Natural killer cell (primary cell): ENCODE results near the gene MCM7. TPM values are rescaled to one million over a fixed set of nuclear protein-coding genes. Genes with fewer than 3 reads are reported as not detected.

Experiments
- ATAC-seq, 3 donors: fragments of 150-1000 bp in 2 of 3; fragments of 200-7000 bp in 1 of 3; cut with Tn5 transposase; 1 replicate in 1 of 3; 2 replicates in 2 of 3; pipeline ENCODE4 v1.10.0; 2021; ENCODE audit warnings: mild to moderate bottlenecking in 2 of 3, moderate library complexity in 2 of 3
- DNase-seq, 2 donors: peaks; one replicate each; pipeline versions ENCODE4 v3.0.0 to v3.0.0-alpha.2; 2013 to 2021; ENCODE audit warnings: mixed read lengths in 1 of 2
- H3K27ac ChIP-seq: one replicate; pipeline ENCODE4 v1.5.1; 2013; ENCODE audit warnings: mild to moderate bottlenecking, low read length
- H3K27me3 ChIP-seq: one replicate; pipeline ENCODE4 v1.6.1; 2013; ENCODE audit warnings: low read length; ENCODE audit not compliant: control insufficient read depth, insufficient read depth
- H3K36me3 ChIP-seq: one replicate; pipeline ENCODE4 v1.6.1; 2013; ENCODE audit warnings: low read length; ENCODE audit not compliant: control insufficient read depth, insufficient read depth
- H3K4me1 ChIP-seq: one replicate; pipeline ENCODE4 v1.6.1; 2013; ENCODE audit warnings: low read length; ENCODE audit not compliant: control insufficient read depth, insufficient read depth
- H3K4me3 ChIP-seq: one replicate; pipeline ENCODE4 v1.5.1; 2013; ENCODE audit warnings: low read length
- H3K9me3 ChIP-seq: one replicate; pipeline ENCODE4 v1.6.1; 2013; ENCODE audit warnings: low read length; ENCODE audit not compliant: control insufficient read depth, insufficient read depth
- H3K27ac Mint-ChIP-seq, 2 donors: one replicate each; pipeline ENCODE4 v1.8.0; 2022; ENCODE audit warnings: mild to moderate bottlenecking in 2 of 2, mixed read lengths in 2 of 2, moderate library complexity in 1 of 2
- H3K27me3 Mint-ChIP-seq, 2 donors: one replicate each; pipeline ENCODE4 v1.8.0; 2022; ENCODE audit warnings: low read depth in 2 of 2, mixed read lengths in 2 of 2
- H3K36me3 Mint-ChIP-seq: one replicate; pipeline ENCODE4 v1.8.0; 2022; ENCODE audit warnings: mixed read lengths
- H3K4me1 Mint-ChIP-seq, 2 donors: one replicate each; pipeline ENCODE4 v1.8.0; 2022; ENCODE audit warnings: mixed read lengths in 2 of 2
- H3K4me3 Mint-ChIP-seq: one replicate; pipeline ENCODE4 v1.8.0; 2022; ENCODE audit warnings: mild to moderate bottlenecking, moderate library complexity, mixed read lengths
- H3K9me3 Mint-ChIP-seq, 2 donors: one replicate each; pipeline ENCODE4 v1.8.0; 2022; ENCODE audit warnings: mixed read lengths in 2 of 2
- CTCF ChIP-seq: fragments of 200-600 bp; IDR thresholded peaks from one replicate; pipeline ENCODE4 v1.8.0; 2022; ENCODE audit warnings: antibody characterized with exemption
- WGBS: methylation state at CpG from one replicate; pipeline ENCODE4 v1.1.7; 2013; ENCODE audit warnings: missing lambda C conversion rate; ENCODE audit not compliant: insufficient coverage; 5-methylcytosine and 5-hydroxymethylcytosine counted together
- intact Hi-C: fragments of 100-400 bp; cut with micrococcal nuclease; formaldehyde crosslinking; loops from one replicate; pipeline ENCODE4 v1.14.2; 2022
- total RNA-seq, 4 donors: library from RNA; stranded (reverse); fragments of 120-200 nt in 1 of 4; gene quantifications; one replicate each; pipeline versions ENCODE4 v1.2.3 to v1.2.4, GENCODE V29; 2013 to 2022

MCM7 gene
- total RNA-seq, 3 donors from 2014 or later (not counting 1 experiment from before 2014, with no cell fraction given), result 112 to 214 (median 137) TPM

DNA sequence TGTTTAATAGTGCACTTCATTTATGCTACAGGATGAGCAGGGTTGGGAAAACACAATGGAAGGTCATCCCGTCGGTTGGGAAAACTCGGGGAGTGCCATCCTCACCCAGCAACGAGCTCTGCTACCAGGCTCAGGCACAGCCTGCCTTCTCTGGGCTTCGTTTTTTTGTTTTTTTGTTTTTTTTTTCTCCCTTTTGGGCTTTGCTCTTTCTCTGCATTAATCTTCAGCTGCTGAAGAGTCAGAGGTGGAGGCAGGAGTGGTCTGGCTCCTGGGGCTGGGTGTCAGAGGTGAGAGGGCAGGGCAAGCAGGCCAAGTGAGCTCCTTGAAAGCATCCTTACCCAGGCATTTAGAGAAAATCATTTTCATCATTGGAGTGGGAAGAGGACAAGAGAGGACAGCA lies 31.2 kb downstream of the MCM7 start:
- Histone ChIP-seq H3K9me3 (peaks cover 34% of the 10 kb centered on the region), H3K27ac (no peak overlapping the region), H3K36me3 (peaks cover 51% of the 10 kb centered on the region), H3K4me3 (no peak overlapping the region), H3K4me1 (no peaks in the 10 kb centered on the region), H3K27me3 (no peaks in the 10 kb centered on the region)
- Mint-ChIP-seq H3K4me1 (no peaks in the 10 kb centered on the region), H3K36me3 (peaks cover 29% of the 10 kb centered on the region), H3K27me3 (no peaks in the 10 kb centered on the region), H3K27ac (no peak overlapping the region), H3K9me3 (peaks cover 4 to 11% of the 10 kb centered on the region in 2 donors), H3K4me3 (no peak overlapping the region)
- no peak for TF ChIP-seq CTCF
- DNase-seq, result no peak
- no peak for ATAC-seq
- intact Hi-C loops, result no loop called here
- WGBS, result 95% methylated on average over 5 of the region's 5 CpGs

GRCh38 chr7:100066953-100067352 lies 34.2 kb downstream of the MCM7 start:
- H3K4me1 ChIP-seq, result no peaks in the 10 kb centered on the region
- H3K27ac ChIP-seq, result no peak overlapping the region
- Mint-ChIP-seq H3K27ac (no peak overlapping the region), H3K4me1 (no peaks in the 10 kb centered on the region), H3K4me3 (no peak overlapping the region), H3K36me3 (peaks cover 18% of the 10 kb centered on the region), H3K27me3 (no peaks in the 10 kb centered on the region), H3K9me3 (peaks cover 2 to 5% of the 10 kb centered on the region in 2 donors)
- peaks cover 21% of the 10 kb centered on the region for H3K9me3 ChIP-seq
- DNase-seq (no peak), ATAC-seq (no peak)
- TF ChIP-seq CTCF, result no peak
- no peaks in the 10 kb centered on the region for H3K27me3 ChIP-seq
- 97% methylated on average over 7 of the region's 7 CpGs for WGBS
- H3K36me3 ChIP-seq, result peaks cover 41% of the 10 kb centered on the region
- H3K4me3 ChIP-seq, result no peak overlapping the region
- intact Hi-C loops, result no loop called here

DNA sequence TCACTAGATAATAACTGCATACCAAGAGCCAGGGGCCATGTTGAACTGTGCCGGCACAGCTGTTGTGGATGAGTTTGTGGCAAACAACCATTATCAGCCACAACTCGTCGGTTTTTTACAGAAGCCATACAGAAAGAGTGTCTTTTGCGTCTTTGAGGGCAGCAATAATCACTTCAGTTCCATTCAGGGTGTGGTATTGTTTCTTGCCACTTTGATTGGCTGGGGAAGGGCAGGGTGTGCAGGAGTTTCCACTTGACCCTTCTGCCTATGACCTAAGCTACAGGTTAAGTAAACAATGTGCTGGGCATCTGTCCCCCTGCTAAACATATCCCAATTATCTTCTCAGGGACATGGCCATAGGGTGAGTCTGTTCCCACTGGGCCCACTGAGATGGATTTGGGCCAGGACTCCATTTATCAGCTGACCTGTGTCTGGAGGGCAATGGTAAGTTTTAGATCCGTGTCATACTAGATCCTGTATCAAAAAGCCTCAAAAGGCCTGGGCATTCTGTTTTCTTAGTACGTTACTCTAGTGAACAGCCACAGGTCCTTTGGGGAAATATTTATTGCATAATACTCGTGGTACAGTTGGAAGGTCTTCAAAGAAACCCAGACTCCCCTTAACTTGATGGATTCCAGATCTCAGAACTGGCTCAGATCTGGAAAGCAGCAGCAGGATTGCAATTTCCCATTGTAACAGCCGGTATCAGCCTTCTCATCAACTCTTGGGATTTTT lies 35.6 kb downstream of the MCM7 start:
- H3K36me3 ChIP-seq, result peaks cover 36% of the 10 kb centered on the region

More for the DNA sequence above, 35.6 kb downstream of the MCM7 start:
- H3K4me3 ChIP-seq, result no peak overlapping the region
- no peak overlapping the region for H3K27ac ChIP-seq
- Mint-ChIP-seq H3K36me3 (peaks cover 5% of the 10 kb centered on the region), H3K27ac (no peak overlapping the region), H3K4me3 (no peak overlapping the region), H3K9me3 (no peaks in the 10 kb centered on the region), H3K27me3 (no peaks in the 10 kb centered on the region), H3K4me1 (no peaks in the 10 kb centered on the region)
- no peaks in the 10 kb centered on the region for H3K4me1 ChIP-seq
- TF ChIP-seq CTCF, result no peak
- no peak for ATAC-seq
- no peaks in the 10 kb centered on the region for H3K27me3 ChIP-seq
- H3K9me3 ChIP-seq, result peaks cover 8% of the 10 kb centered on the region
- no peak for DNase-seq
- 93% methylated on average over 8 of the region's 8 CpGs for WGBS
- intact Hi-C loops, result no loop called here
